HuH-7.5 (cell line): ENCODE data around the gene MSI2.
A peak's percentile ranks its signal among the peaks of the same experiment; 100 is the strongest.

Experiments used
- DNase-seq: peaks from one replicate; pipeline ENCODE4 v3.0.0; 2011; ENCODE audit warnings: low spot score

Gene MSI2

DNA sequence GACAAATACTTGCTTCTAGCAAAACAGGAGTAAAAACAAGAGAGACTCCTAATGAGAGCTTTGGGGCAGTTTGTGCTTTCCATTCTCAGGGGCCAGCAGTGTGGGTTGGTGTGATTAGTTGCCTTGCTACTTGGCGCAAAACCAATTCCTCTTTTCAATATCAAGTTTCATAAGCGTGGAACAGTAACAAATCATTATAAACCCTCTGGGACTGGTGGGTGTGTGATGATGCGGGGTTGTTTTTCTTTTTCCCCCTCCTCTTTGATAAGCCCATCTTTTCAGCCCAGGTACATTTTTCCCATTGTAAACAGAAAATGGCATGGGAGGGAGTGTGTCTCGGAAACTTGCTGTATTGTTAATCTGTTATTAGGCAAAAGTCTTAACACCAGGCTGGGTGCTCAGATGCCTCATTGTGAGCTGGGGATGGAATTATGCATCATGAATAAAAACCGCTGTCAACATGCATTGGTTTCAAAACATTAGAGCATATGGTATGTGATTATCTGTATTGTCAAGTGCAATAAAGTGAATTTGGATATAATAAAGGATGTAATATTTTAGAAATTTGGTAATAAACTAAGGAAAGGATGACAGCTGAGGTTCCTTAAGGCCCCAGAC, 322.4 kb downstream of the MSI2 start:
- DNase-seq: no peak

DNA sequence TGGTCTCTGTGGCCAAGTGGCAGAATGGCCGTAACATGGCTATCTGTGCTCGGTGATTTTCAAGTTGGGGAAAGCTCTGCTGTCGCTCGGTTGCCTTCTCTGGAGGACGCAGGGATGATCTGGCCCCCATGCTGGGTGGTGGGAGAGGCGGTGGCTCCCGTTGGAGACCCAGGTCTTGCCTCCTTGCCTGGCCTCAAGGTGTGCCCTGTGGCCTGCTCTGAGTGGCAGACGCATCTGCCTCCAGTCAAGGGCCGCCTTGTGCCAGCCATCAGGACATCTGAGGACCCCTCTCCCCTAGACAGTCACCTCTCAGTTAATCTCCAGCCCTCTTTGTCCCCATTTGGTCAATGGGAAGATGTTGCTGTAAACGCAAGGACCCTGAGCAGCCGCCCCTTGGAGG, 322.9 kb downstream of the MSI2 start:
- no peak for DNase-seq

DNA sequence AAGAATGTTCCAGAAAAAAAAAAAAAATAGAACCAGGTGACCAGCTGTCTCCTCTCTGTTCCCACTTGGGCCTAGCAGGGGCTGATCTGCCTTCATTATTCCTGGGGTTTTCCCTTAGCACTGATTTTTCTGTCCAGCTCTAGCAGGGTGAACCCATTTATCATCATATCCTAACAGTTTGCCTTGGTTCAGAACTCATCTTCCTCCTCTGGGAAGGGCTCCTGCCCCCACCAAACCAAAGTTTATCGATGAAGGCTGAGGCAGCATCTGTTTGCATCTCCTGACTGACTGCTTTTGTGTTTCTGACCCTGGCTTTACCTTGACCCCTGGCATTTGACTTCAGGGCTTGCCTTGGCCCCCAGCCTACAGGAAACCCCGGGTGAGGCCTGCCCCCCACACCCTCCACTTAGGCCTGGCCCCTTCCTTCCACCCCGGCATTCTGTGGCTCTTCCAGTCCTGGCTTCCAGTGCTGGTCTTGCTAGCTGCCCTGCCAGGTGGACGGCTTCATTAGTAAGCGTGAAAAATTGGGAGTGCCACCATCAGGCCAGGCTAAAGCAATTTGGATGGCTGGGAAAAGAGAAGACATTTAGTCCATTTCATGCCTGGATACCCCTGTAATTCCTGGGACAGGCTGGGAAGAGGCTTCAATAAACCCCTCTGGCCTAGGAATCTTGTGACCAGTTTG, 323.9 kb downstream of the MSI2 start:
- no peak for DNase-seq

DNA sequence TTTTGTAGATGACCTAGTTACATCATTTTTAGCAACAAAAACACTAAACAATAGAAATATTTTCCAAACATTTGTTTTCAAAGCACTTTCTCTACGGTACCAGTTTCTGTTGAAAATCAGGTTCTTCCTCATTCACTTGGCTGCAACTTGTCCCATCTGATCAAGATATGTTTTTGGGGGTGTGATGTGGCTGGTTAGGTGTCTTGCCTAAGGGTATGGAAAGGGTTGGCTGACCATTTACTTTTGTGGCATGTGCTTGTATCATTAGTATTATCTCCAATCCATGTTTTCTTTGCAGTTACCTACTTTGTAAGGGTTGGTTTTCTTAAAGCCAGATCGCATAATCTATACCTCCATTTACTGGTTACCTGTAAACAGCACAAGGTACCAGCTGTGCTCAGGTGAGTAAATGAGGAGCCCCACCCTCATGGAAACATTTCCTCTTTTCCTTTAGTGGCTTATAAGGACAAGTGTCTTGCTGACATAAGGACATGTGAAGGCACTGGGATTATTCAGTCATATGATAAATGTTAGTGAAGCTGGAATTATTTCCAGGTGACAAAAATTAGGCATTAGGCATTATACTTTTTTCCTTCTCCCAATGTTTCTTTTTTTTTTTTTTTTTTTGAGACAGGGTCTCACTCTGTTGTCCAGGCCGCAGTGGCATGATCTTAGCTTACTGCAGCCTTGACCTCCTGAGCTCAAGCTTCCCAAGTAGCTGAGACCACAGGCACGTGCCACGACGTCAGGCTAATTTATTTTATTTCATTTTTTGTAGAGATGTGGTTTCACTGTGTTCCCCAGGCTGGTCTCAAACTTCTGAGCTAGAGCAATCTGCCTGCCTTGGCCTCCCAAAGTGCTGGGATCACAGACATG, 326.8 kb downstream of the MSI2 start:
- DNase-seq: peak; percentile 35

DNA sequence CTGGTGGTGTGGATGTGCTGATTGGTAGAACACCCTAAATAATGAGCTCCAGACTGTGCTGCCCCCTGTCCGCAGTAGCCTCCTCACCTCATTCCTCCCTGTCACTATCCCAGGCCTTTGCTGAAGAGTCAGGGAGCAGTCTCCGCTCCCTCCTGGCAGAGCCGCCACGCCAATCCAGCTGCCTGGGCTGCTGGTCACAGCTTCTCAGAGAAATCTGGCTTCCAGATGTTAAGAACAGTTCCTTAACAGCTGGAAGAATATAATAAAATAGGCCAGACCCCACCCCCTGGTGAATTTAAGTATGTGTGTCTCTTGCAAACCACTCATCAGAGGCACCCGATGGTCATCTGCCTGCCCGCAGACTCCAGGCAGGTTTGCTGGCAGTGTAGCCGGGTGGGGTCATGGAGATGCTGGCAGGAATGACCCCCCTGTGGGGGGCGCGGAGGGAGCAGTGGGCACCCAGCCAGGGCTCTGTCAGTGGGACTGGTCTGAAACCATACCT, 327.8 kb downstream of the MSI2 start:
- no peak for DNase-seq

DNA sequence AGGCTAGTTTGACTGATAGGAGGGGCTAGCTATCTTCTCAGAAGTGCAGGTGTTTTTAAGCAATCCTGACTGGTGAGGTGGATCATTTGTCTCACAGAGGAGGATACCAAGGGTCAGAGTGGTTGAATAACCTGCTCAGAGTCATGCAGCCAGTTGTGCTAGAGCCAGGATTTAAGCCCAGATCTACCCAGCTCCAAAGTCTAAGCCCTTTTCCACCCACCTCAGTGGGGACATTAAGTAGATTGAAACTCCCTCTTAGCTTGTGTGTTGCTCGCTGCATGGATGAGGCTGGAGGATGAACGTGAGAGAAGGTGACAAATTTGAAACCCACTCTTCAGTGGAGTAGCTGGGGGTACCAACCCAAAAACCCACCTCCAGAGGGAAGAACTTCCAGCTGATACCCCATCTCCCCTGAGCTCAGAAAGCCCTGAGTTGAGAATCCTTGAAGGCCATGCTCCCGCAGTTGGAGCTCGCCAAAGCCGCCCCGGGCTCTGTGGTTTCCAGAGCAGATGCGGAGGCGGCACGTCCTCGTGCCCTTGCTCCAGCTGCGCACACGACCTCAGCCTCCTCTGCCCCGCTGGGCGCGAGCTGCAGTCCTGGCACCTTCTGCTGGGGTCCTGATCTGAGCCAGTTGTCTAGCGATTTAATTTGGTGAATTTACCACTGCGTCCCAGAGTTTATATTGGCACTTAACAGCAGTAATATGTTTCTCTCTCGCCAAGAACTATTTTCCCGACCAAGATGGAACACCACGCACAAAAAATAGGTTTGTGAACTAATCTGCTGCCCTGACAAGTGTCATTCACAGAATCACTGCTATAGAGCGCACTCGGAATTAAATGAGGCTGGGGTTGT, 329.2 kb downstream of the MSI2 start:
- DNase-seq: no peak

DNA sequence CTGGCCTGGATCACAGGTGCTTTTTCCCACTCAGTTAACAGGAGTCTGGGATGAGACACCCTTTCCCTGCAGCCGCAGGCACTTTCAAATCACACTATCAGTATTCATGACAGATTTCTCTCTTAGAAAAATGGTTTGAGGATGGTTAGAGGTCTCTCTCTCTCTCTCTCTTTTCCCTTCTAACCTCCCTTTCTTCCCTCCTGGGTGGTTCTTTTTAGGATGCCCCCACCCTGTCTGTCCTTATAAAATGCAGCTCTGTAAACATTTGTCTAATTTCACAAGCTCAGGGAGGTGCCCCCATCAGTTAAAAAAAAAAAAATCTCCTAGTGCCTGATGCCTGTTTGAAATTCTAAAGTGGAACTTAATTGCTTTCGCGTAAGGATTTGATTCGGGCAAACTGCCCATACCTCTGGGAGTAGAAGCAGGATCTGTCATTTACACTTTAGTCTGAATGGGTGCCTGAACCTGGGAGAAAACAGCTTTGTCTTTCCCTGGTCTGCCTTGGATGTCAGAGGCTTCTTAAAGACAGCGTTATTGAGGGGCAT, 329.9 kb downstream of the MSI2 start:
- DNase-seq: no peak

DNA sequence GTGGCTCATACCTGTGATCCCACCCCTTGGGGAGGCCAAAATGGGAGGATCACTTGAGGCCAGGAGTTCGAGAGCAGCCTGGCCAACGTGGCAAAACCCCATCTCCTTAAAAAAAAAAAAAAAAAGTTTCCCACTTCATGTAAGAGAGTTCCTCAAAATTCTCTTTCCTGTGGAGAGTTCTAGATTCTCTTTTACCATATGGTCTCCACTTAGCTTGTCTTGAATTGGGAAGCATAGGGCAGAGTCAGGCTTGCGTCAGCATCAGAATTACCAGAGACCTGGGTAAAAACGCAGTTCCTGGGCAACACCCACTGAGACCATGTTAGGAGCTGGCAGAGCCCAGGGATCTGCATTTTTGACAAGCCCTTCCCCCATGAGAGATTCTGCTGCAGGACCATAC, 330.4 kb downstream of the MSI2 start:
- no peak for DNase-seq

DNA sequence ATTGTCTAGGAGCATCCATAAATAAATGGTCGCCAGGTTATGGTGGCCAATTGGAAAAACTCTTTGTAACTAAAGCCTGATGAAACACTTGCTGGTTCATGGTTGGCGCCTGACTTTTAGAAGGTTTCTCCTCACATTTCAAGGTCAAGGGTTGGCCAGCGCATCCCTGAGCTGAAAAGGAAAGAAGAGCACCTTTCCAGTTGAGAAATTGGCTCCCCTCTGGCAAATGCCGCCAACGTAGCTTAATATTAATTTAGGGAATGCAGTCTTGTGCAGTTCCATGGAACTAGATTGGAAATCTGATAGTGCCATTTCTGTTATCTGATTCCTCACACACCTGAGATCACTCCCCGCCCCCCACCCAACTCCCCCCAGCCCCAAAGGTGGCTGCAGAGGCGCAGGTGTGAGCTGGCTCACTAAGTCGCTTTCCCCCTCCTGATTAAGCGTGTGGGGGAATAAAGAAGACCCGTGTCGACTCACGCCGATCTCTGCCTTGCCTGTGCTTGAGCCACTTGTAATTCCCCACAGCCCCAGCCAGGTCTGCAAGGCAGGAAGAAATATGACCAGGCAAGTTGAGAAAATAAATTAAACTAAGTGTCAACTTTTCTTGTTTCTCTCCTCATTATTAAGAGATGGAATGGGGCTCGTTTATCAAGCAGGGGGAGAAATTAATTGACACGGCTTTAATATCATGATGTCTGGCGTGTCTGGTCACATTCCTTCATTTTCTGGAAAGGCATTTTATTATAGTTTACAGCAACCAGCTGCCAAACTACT, 331.1 kb downstream of the MSI2 start:
- DNase-seq: no peak

DNA sequence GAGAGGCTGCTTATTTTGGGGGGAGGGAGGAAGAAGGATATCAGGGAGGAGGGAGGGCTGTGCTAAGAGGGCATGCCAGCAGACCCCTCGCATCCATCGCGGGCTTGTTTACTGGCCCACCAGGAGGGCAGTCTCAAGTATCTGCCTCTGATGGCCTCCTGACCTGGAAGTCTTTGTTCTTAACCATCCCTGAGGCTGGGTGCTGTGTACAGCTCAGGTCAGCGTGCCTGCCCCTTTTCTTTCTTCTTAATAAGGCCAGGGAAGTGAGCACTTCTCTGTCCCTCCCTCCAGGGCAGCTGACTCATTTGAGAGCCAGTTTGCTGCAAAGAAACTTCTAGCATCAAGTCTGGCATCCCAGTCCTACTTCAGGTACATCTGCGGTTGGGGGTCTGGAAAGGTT, 331.8 kb downstream of the MSI2 start:
- no peak for DNase-seq

DNA sequence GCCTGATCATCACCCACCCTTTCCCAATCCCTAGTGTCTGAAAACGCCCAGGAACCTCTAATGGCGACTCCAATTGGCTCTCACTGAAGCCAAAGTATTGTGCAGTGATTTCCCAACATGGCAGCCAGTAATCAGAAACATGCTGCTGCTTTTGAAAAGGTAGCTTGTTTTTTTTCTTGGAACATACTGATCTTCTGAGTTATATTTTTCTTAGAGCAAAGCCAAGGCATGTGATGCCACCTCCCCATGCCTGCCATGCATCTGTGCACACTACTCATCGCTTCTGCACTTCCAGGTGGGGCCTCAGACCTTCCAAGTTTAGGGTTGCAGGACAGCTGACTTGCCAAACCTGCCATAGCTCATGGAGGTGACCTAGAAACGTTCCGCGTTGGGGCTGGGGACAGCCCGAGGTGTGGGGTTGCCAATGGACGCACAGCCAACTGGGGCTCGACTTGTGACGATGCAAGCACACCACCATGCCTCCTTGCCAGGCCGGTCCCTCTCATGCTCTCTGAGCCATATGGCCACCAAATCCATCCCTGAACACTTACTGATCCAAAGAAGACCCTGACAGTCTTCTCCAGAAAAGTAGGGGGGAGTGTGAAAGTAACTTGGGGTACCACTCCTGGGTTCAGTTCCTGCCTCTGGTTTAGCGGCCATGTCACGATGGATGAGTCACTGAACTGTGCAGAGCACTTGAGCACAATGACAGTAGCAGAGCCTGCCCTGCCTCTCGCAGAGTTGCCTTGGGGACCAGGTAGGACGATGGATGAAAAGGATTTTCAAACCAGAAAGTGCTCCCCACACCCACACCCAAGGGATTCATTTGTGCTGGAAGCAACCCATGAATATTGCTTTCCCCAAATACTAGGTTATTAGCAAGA, 333.1 kb downstream of the MSI2 start:
- no peak for DNase-seq

DNA sequence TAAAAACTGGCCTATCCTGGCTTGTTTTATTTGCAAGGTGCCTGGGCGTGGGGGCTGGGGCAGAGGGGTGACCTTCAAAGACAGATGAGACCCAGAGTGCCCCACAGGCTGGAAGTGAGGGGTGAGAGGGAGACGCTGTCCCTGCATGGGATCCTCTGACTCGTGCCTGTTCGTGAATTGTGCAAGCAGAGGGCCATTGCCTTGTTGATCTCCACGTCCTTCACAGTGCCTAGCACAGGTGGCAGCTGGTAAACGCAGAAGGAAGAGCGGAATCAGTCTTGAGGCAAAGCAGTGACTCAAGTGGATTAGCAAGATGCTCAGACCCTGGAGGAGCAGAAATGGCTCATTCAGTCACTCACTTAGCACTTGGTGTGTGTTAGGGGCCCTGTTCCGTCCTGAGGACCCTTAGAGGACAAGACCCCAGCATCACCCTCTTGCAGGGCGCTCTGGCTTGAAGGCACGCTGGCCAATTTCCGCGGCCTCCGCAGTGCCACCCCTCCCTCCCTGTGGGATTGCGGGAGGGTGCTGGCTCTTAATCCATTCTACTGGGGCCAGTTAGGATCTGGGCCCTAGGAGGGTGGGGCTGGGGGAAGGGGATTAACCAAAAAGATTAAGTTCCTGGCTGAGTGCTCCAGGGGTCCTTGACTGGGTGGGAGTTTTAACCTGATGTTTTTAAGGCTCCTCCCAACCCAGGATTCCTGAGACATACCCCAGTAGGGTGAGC, 337.6 kb downstream of the MSI2 start:
- no peak for DNase-seq

DNA sequence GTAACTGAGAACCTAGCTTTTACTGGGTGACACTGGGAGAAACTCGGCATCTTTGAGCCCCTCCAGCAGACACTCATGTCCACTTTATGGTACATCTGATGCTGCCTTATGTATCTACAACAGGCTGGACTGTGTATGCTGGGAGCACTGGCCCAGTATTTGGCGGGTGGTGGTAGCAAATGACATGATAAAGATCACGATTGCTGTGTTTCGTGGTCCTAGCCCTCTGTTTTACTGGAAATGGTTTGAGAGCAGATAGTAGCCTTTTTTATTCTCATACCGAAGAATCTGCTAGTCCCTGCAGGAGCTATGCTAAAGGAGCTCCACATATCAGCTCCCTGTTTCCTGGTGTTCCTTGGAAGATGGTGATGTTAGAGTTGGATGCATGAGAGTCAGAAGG, 338.4 kb downstream of the MSI2 start:
- DNase-seq: no peak

DNA sequence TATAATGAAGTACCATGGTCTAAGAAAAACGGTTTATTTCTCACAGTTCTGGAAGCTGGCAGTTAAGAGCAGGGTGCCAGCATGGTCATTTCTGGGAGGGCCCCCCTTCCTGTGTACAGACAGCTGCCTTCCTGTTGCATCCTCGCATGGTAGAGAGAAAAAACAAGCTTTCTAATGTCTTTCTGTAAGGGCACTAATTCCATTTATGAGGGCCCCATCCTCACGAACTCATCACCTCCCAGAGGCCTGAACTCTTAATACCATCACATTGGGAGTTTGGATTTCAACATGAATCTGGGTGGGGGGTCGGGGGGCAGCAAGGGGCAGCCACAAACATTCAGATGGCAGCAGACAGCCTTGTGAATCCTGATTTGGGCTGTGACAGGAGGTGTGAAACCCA, 339.1 kb downstream of the MSI2 start:
- DNase-seq: no peak

DNA sequence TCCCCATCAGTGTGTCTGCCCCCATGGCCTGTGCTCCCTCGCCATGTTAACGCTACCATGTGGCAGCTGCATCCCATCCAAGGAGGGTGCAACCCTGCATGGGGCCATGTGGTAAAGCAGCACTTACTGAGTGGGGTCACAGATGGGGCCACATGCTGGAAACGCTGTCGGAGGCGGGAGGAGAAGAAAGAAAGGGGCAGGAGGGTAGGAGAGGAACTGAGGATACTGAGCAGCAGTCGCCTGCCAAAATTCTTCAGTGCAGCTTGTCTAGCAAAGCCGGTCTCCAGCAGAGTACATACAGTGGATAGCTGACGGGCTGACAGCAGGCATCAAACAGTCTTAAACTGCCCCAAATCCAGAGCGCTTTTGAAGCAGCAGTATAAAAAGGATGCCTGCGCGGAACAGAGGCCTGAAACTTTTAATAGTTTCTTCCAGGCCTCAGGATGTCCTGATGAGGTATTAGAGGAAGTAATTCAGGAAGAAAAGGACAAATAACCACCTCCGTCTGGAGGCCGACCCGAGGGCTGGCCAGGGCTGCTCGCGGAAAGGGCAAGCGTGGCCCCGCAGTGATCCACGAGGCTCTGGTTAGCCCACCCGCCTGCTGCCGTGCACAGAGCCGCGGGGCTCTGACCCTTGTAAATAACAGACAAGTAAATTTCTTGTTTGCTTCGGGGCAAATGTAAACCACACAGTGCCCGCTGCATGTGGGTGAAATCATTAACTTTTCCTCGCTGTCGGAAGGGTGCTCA, 339.8 kb downstream of the MSI2 start:
- DNase-seq: no peak

DNA sequence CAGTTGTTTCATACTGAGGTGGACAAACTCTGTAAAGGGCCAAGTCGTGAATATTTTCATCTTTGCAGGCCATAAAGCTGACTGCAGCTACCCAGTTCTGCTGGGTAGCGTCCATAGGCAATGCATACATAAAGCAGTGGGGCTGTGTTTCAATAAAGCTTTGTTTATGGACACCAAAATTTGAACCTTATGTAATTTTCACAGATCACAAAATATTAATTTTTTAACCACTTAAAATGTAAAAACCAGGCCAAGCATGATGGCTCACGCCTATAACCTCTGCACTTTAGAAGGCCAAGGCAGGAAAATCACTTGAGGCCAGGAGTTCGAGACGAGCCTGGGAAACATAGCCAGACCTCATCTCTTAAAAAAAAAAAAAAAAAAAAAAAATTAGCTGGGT, 340.8 kb downstream of the MSI2 start:
- DNase-seq: no peak

DNA sequence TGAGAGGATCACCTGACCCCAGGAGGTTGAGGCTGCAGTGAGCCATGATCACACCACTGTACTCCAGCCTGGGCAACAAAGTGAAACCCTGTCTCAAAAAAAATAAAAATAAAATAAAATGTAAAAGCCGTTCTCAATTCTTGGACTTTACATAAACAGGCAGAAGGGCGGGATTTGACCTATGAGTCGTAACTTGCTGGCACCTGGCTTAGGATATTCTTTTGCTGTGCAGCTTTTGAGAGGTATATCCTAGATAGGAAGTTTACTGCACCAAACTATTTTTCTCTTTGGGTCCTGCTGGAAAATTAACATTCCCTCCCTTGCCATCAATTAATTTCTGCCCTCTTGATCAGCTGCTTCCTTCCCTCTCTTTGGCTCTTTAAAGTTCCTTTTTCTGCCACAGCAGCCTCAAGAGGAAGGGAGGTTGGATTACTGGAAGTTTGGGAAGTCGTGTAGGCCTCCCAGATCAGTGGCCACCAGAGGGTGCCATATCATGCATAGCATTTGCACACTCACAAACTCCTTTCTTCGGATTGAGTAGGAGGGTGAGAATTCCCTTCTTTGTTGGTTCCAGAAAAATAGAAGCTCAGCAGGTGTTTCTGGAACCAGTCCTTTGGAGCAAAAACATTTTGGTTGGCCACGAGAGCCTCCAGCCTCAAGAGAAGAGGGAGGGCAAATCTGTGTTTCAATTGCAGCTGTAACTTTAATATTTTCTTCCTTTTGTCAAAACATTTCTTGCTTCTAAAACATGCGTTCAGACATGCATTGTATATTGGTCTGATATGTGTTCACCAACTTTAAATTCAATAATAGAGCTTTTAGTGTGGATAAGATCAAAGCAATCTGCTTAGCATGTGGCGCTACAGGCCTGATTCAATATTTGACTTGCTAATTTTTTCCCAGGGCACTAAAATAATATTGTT, 341.5 kb downstream of the MSI2 start:
- peak; percentile 82 for DNase-seq
